ENCODE measurements around the gene ARRDC1. TPM values are rescaled to one million over a fixed set of nuclear protein-coding genes. Genes with fewer than 3 reads are reported as not detected.
A peak's percentile ranks its signal among the peaks of the same experiment; 100 is the strongest.

ARRDC1 gene
- total and polyA plus RNA-seq, 9 of the 15 experiments (the other 6 are each of a cell fraction or from before 2014, with no cell fraction given): 0.21 to 45.3 (median 18.6) TPM

DNA sequence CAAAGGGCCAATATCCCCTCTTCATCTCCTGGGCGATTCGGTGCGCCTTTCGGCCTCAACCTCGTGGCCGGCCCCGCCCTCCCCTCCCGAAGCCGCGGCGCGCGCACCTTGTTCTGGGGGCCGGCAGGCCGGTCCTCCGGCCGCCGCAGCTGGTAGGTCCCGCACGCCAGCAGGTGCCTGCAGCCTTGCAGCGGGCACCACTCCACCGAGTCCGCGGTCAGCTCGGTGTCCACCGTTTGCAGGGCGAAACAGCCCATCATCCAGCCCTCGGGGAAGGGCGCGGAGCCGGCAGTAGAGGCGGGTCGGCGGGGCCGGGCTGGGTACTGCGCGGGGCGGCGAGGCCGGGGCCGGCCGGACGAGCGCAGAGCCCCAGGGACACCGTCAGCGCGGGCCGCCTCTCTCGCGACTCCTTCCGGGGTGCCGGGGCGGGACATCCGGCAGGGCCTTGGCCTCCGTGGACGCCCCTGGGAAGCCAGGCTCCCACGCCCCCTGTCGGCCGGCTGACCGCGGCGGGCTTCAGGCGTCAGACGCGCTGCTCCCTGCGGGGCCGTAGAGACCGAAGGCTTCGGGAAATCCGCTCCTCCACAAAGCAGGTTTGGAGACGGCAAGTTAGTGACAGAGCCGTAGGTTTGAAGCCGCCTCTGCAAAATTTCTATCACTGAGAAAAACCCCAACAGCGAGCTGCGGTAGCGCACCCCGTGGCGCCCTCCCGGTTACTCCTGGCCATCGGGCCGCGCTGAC lies 26.8 kb upstream of the ARRDC1 start, which contains the start of gene DPH7 (continued):
- no peak for TF ChIP-seq TRIM25 (IDR thresholded peaks at IDR 0.05; ENCODE audit: borderline replicate concordance)
- TF ChIP-seq, protein P1, sequence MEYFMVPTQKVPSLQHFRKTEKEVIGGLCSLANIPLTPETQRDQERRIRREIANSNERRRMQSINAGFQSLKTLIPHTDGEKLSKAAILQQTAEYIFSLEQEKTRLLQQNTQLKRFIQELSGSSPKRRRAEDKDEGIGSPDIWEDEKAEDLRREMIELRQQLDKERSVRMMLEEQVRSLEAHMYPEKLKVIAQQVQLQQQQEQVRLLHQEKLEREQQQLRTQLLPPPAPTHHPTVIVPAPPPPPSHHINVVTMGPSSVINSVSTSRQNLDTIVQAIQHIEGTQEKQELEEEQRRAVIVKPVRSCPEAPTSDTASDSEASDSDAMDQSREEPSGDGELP (CRISPR knock-in tag; IDR thresholded peaks at IDR 0.05; ENCODE audit: borderline replicate concordance): peak; percentile 80
- TF ChIP-seq NCOR1 (IDR thresholded peaks at IDR 0.05): peak; percentile 45; the same call in 1 of the 2 replicates
- no peak for TF ChIP-seq PPARD (CRISPR knock-in tag; IDR thresholded peaks at IDR 0.05)
- TF ChIP-seq, protein P2, sequence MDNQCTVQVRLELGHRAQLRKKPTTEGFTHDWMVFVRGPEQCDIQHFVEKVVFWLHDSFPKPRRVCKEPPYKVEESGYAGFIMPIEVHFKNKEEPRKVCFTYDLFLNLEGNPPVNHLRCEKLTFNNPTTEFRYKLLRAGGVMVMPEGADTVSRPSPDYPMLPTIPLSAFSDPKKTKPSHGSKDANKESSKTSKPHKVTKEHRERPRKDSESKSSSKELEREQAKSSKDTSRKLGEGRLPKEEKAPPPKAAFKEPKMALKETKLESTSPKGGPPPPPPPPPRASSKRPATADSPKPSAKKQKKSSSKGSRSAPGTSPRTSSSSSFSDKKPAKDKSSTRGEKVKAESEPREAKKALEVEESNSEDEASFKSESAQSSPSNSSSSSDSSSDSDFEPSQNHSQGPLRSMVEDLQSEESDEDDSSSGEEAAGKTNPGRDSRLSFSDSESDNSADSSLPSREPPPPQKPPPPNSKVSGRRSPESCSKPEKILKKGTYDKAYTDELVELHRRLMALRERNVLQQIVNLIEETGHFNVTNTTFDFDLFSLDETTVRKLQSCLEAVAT (IDR thresholded peaks at IDR 0.05): peak; percentile 16 to 47; a peak in 1 of 4 replicates
- no peak for TF ChIP-seq ADNP (tag; IDR thresholded peaks at IDR 0.05)
- TF ChIP-seq SFPQ (IDR thresholded peaks at IDR 0.05; ENCODE audit: low read depth, low read length): no peak
- TF ChIP-seq, protein P3, sequence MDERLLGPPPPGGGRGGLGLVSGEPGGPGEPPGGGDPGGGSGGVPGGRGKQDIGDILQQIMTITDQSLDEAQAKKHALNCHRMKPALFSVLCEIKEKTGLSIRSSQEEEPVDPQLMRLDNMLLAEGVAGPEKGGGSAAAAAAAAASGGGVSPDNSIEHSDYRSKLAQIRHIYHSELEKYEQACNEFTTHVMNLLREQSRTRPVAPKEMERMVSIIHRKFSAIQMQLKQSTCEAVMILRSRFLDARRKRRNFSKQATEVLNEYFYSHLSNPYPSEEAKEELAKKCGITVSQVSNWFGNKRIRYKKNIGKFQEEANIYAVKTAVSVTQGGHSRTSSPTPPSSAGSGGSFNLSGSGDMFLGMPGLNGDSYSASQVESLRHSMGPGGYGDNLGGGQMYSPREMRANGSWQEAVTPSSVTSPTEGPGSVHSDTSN (CRISPR knock-in tag; IDR thresholded peaks at IDR 0.05; ENCODE audit: low read depth): no peak
- TF ChIP-seq, protein P3 (tag; conservative IDR thresholded peaks at IDR 0.05; ENCODE audit: low read depth): no peak; the same call in 1 of the 2 replicates
- 0 out of 2 replicates have a peak, but pooled peaks have one; percentile 23 for TF ChIP-seq ZNF766 (CRISPR knock-in tag; conservative IDR thresholded peaks at IDR 0.05)
- TF ChIP-seq POLR2AphosphoS2 (IDR thresholded peaks at IDR 0.05; ENCODE audit: low read length): peak; percentile 76; the same call in 1 of the 2 replicates
- TF ChIP-seq, protein P4, sequence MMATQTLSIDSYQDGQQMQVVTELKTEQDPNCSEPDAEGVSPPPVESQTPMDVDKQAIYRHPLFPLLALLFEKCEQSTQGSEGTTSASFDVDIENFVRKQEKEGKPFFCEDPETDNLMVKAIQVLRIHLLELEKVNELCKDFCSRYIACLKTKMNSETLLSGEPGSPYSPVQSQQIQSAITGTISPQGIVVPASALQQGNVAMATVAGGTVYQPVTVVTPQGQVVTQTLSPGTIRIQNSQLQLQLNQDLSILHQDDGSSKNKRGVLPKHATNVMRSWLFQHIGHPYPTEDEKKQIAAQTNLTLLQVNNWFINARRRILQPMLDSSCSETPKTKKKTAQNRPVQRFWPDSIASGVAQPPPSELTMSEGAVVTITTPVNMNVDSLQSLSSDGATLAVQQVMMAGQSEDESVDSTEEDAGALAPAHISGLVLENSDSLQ (IDR thresholded peaks at IDR 0.05): peak; percentile 75
- TF ChIP-seq MEF2A (IDR thresholded peaks at IDR 0.05; ENCODE audit: control insufficient read depth, low read depth, low read length): no peak
- TF ChIP-seq CCAR2 (IDR thresholded peaks at IDR 0.05; ENCODE audit: low read depth, low read length): no peak
- TF ChIP-seq ZNF717 (CRISPR knock-in tag; IDR thresholded peaks at IDR 0.05): no peak
- TF ChIP-seq MYC (IDR thresholded peaks at IDR 0.05; ENCODE audit: low read depth, low read length): peak; percentile 81
- peak; percentile 57; the same call in 1 of the 2 replicates for TF ChIP-seq MYC (CRISPR knock-in tag; IDR thresholded peaks at IDR 0.05; ENCODE audit: borderline replicate concordance, low read depth)

Data from K562 (cell line).